ENCODE measurements around the gene KCNIP1. TPM values are rescaled to one million over a fixed set of nuclear protein-coding genes. Genes with fewer than 3 reads are reported as not detected.

Gene KCNIP1
- total RNA-seq, 2 experiments from 2014 or later = not detected

DNA sequence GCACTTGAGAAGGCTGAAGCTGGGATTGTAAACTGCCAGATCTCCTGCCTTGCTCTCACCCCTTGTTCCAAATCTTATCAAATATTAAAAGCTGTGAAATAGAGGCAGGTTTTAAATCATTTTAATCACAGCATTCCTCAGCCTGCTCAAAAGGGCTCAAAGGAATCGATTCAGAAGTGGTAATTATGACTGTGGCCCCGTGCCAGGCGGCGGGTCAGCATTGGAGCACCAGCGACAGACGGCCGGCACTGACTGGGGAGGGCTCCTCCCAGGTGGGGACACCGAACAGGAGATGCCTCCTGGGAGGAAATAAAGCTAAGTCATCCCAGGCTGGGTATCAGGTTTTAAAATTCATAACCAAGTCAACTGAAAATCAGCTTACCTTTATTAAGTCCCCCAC is 66.7 kb downstream of the KCNIP1 start:
- ATAC-seq (ENCODE audit: poor library complexity) (no peak), DNase-seq (no peak)
- Mint-ChIP-seq H3K4me1 (ENCODE audit: low read depth) (no peaks in the 10 kb centered on the region), H3K9me3 (no peaks in the 10 kb centered on the region), H3K27ac (no peak overlapping the region), H3K27me3 (peaks cover 67% of the 10 kb centered on the region), H3K36me3 (ENCODE audit: low read depth) (no peaks in the 10 kb centered on the region), H3K4me3 (no peak overlapping the region)
- TF ChIP-seq CTCF (IDR thresholded peaks at IDR 0.05) = no peak
- Histone ChIP-seq H3K9me3 (ENCODE audit: control insufficient read depth in 1 of 2, insufficient read depth in 1 of 2, low read length in 2 of 2) (no peaks in the 10 kb centered on the region), H3K36me3 (ENCODE audit: insufficient read depth, low read length) (no peaks in the 10 kb centered on the region), H3K27me3 (ENCODE audit: control insufficient read depth in 1 of 2, insufficient read depth in 2 of 2, low read length in 2 of 2) (peaks cover 13 to 14% of the 10 kb centered on the region in 2 experiments), H3K27ac (ENCODE audit: low read depth in 1 of 2, low read length in 2 of 2) (no peak overlapping the region), H3K4me1 (ENCODE audit: insufficient read depth, low read length) (no peaks in the 10 kb centered on the region), H3K4me3 (ENCODE audit: low read length) (no peak overlapping the region)
- POLR2A ChIA-PET = no interaction called here
- CTCF ChIA-PET = no interaction called here
- intact Hi-C loops (cut with DNase I, micrococcal nuclease) = no loop called here

DNA sequence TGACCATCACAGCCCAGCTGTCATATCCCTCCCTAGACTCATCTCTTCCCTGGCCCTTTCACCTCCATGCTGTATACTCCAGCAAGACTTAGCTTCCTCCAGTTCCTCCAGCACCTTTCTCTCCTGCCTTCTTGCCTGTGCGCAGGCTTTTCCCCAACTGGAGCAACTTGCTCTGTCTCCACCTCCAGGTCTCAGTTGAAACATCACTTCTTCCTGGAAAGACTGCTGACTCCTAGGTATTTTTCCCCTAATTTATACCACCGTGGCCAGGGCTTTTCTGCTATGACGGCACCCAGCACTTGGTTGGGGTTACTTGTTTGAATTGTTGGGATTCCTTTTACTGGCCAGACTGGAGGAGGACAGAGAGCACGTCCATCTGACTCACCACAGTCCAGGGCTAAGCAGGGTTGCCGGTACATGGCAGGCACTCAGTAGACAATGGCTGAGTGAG is 67.5 kb downstream of the KCNIP1 start:
- intact Hi-C loops (cut with DNase I, micrococcal nuclease) = no loop called here
- CTCF ChIA-PET = no interaction called here
- H3K27ac ChIP-seq (ENCODE audit: low read depth in 1 of 2, low read length in 2 of 2) = no peak overlapping the region
- H3K27ac Mint-ChIP-seq = no peak overlapping the region
- H3K27me3 Mint-ChIP-seq = peaks cover 67% of the 10 kb centered on the region
- peaks cover 13 to 14% of the 10 kb centered on the region in 2 experiments for H3K27me3 ChIP-seq (ENCODE audit: control insufficient read depth in 1 of 2, insufficient read depth in 2 of 2, low read length in 2 of 2)
- DNase-seq (no peak), ATAC-seq (ENCODE audit: poor library complexity) (no peak)
- POLR2A ChIA-PET = no interaction called here
- no peaks in the 10 kb centered on the region for H3K9me3 ChIP-seq (ENCODE audit: control insufficient read depth in 1 of 2, insufficient read depth in 1 of 2, low read length in 2 of 2)
- no peak overlapping the region for H3K4me3 ChIP-seq (ENCODE audit: low read length)
- H3K36me3 Mint-ChIP-seq (ENCODE audit: low read depth) = no peaks in the 10 kb centered on the region
- no peak overlapping the region for H3K4me3 Mint-ChIP-seq
- no peaks in the 10 kb centered on the region for H3K4me1 ChIP-seq (ENCODE audit: insufficient read depth, low read length)
- no peaks in the 10 kb centered on the region for H3K36me3 ChIP-seq (ENCODE audit: insufficient read depth, low read length)
- no peak for TF ChIP-seq CTCF (IDR thresholded peaks at IDR 0.05)
- H3K9me3 Mint-ChIP-seq = no peaks in the 10 kb centered on the region
- H3K4me1 Mint-ChIP-seq (ENCODE audit: low read depth) = no peaks in the 10 kb centered on the region

DNA sequence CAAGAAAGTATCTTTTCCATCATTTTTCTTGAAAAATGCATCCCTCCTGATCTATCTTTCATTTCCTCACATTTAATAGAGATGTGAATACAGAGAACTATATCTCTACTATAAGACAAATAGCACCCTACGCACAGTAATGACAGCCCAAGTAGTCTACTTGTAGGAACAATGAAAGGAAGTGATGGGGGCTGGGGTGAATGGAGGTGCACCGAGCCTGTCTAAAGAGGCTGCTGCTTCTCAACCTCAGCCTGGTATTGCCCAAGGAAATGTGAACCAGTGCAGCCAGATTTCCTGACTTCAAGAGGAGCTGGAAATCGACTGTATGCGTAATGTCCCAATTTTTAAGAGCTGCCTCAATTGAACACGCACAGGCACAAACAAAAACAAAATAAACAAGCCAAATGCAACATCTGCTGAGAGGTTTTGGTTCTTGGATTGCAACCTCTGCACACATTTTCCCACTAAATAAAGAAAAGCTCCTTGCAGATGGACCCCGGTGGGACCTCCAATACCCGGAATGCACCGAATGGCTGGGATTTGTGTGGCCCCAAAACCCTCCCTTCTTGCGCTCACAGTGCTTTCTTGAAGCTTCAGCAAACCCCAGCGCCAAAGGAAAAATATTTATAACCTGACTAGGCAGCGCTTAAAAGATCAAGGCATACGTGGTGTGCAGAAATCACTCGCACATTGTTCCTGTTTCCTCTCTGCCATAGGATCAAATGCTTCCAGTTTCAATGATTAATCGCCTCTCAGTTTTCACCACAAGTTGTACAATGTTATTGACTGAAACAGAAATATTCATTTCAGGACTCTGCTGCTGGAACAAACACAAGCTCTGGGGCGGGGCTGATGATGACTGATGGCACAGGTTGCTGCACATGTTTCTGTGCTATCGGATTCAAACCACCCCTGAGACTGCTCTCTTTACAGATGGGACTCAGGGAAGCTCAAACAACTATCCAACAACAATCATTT is 68.3 kb downstream of the KCNIP1 start:
- ATAC-seq (ENCODE audit: poor library complexity) = no peak
- no peak for TF ChIP-seq CTCF (IDR thresholded peaks at IDR 0.05)
- Histone ChIP-seq H3K36me3 (ENCODE audit: insufficient read depth, low read length) (no peaks in the 10 kb centered on the region), H3K27me3 (ENCODE audit: control insufficient read depth in 1 of 2, insufficient read depth in 2 of 2, low read length in 2 of 2) (peaks cover 9 to 14% of the 10 kb centered on the region in 2 experiments), H3K4me3 (ENCODE audit: low read length) (no peak overlapping the region), H3K27ac (ENCODE audit: low read depth in 1 of 2, low read length in 2 of 2) (no peak overlapping the region), H3K4me1 (ENCODE audit: insufficient read depth, low read length) (no peaks in the 10 kb centered on the region), H3K9me3 (ENCODE audit: control insufficient read depth in 1 of 2, insufficient read depth in 1 of 2, low read length in 2 of 2) (no peaks in the 10 kb centered on the region)
- Mint-ChIP-seq H3K9me3 (no peaks in the 10 kb centered on the region), H3K27ac (no peak overlapping the region), H3K4me1 (ENCODE audit: low read depth) (no peaks in the 10 kb centered on the region), H3K36me3 (ENCODE audit: low read depth) (no peaks in the 10 kb centered on the region), H3K27me3 (peaks cover 67% of the 10 kb centered on the region), H3K4me3 (no peak overlapping the region)
- DNase-seq = no peak
- CTCF ChIA-PET = no interaction called here
- POLR2A ChIA-PET = no interaction called here
- intact Hi-C loops (cut with DNase I, micrococcal nuclease) = no loop called here

Data from CD4-positive, alpha-beta T cell (primary cell).